Stimulated activated CD4-positive, alpha-beta T cell treated with anti-CD3 and anti-CD28 coated beads, Interleukin-4, amount 100 ng/mL, for 4 hours (primary cell): ENCODE data around the gene SUN5.

Source experiments
- DNase-seq, 2 experiments: peaks; one replicate each; pipeline ENCODE4 v3.0.0-alpha.2; 2020

The SUN5 gene

GRCh38 chr20:33012327-33013189, 8.3 kb upstream of the SUN5 start:
- DNase-seq, result no peak

GRCh38 chr20:33010674-33011449, 6.6 kb upstream of the SUN5 start:
- DNase-seq, result no peak

- no peak for DNase-seq
These were observed 5.9 kb upstream of the SUN5 start for GRCh38 chr20:33010133-33010504.

- no peak for DNase-seq
These were observed 5.2 kb upstream of the SUN5 start for GRCh38 chr20:33009214-33010132.

- DNase-seq, result no peak
These were observed 4.3 kb upstream of the SUN5 start for GRCh38 chr20:33008336-33009213.

- no peak for DNase-seq
These were observed 3.4 kb upstream of the SUN5 start, which contains the start of gene BPIFB2 for GRCh38 chr20:33007376-33008335. Gene BPIFB2 (plus strand): TSS chr20:33007704. CDS start chr20:33008575, 871 bp downstream.

- no peak for DNase-seq
These were observed 2.6 kb upstream of the SUN5 start for GRCh38 chr20:33006776-33007375.

GRCh38 chr20:33005908-33006775, 1.9 kb upstream of the SUN5 start:
- no peak for DNase-seq

- no peak for DNase-seq
These were observed 916 bp upstream of the SUN5 start for GRCh38 chr20:33005132-33005566.

GRCh38 chr20:33002087-33002808, 2.0 kb downstream of the SUN5 start:
- DNase-seq, result no peak

GRCh38 chr20:33000802-33001466, 3.3 kb downstream of the SUN5 start:
- DNase-seq, result no peak

GRCh38 chr20:32999603-33000250, 4.5 kb downstream of the SUN5 start:
- DNase-seq, result no peak

- no peak for DNase-seq
These were observed 6.8 kb downstream of the SUN5 start for GRCh38 chr20:32997431-32997830.

GRCh38 chr20:32995802-32996201, 8.4 kb downstream of the SUN5 start:
- DNase-seq, result no peak

GRCh38 chr20:32993496-32994050, 10.7 kb downstream of the SUN5 start:
- DNase-seq, result peak in 1 of 2 experiments; percentile 60

- DNase-seq, result no peak
These were observed 12.2 kb downstream of the SUN5 start for GRCh38 chr20:32991792-32992641.
